GM12872 (cell line): Measurements from ENCODE around the gene OTUD7B.

ENCODE experiments used
- TF ChIP-seq, protein P1 (sequence below): IDR thresholded peaks from 3 replicates; pipeline ENCODE4 v1.5.1; 2011; ENCODE audit warnings: low read depth, mild to moderate bottlenecking, low read length, moderate library complexity; ENCODE audit not compliant: insufficient read depth

OTUD7B gene

DNA sequence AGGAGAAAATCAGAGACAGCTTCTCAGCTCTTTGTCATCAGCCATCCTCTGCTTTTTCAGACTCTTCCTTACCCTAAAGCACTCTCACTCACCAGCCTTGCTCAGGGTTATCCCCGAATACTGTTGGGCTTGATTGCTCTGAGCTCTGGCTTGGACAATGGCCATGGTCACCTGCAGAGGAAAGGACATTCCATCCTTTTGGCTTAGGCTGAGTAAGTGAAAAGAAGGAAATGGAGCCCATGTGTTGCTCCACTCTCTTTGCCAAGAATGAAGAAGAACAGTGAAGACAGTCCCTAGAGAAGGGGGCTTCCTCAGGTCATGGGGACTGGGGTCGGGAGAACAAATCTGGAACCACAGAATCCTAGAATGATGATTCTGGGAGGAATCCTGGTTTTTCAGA lies 76.2 kb downstream of the OTUD7B start:
- TF ChIP-seq, protein P1, sequence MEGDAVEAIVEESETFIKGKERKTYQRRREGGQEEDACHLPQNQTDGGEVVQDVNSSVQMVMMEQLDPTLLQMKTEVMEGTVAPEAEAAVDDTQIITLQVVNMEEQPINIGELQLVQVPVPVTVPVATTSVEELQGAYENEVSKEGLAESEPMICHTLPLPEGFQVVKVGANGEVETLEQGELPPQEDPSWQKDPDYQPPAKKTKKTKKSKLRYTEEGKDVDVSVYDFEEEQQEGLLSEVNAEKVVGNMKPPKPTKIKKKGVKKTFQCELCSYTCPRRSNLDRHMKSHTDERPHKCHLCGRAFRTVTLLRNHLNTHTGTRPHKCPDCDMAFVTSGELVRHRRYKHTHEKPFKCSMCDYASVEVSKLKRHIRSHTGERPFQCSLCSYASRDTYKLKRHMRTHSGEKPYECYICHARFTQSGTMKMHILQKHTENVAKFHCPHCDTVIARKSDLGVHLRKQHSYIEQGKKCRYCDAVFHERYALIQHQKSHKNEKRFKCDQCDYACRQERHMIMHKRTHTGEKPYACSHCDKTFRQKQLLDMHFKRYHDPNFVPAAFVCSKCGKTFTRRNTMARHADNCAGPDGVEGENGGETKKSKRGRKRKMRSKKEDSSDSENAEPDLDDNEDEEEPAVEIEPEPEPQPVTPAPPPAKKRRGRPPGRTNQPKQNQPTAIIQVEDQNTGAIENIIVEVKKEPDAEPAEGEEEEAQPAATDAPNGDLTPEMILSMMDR: no peak

DNA sequence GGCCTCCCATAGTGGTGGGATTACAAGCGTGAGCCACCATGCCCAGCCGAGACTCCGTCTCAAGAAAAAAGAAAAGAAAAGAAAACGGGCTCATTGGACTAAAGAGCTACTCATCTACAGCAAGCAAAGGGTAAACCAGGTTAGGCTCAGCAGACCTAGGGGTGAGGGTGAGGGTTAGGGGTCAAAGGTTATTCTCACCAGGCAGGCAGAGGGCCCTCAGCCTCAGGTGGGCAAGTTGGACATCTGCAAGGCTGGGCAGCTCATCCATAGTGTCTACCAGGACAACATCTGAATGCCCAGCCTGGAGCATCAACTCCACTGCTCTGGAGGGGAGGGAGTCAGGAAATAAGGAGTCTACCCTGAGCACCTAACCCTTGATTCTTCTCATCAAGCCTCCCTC lies 77.3 kb downstream of the OTUD7B start:
- TF ChIP-seq, protein P1: no peak

DNA sequence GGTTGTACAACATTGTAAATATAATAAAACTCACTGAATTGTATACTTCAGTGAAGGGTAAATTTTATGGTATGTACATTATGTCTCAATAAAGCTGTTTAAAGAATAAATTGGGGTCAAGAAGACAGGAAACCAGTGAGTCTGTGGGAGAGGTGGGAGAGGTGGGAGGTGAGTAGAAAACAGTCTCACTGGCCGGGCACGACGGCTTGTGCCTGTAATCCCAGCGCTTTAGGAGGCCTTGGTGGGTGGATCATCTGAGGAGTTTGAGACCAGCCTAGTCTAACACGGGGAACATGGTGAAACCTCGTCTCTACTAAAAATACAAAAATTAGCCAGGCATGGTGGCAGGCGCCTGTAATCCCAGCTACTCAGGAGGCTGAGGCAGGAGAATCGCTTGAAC lies 78.1 kb downstream of the OTUD7B start:
- TF ChIP-seq, protein P1: no peak

DNA sequence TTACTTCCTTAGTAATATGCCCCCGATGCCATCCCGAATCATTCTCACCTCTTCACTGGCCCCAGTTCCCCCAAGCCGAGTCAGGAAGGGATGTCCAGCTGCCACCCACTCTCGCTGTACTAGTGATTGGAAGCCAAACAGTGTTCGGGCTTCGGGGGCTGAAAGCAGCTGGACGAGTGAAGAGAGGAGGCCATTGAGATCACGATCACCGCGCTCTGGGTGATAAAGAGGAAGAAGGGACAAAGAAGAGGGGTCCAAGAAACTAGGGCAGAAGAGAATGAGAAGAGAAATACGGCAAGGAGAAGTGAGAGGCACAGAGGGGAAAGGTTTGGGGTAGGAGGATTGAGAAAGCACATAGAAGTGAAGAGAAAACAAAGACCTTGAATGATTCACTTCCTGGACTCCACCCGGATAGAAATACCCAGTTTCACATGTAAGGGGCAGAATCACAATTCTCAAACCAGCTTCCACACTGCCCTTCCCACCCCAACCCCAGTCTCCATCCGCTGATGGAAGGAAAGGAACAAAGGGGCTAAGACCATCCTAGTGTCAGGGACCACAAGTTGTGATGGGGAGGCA lies 79.2 kb downstream of the OTUD7B start:
- TF ChIP-seq, protein P1: no peak

DNA sequence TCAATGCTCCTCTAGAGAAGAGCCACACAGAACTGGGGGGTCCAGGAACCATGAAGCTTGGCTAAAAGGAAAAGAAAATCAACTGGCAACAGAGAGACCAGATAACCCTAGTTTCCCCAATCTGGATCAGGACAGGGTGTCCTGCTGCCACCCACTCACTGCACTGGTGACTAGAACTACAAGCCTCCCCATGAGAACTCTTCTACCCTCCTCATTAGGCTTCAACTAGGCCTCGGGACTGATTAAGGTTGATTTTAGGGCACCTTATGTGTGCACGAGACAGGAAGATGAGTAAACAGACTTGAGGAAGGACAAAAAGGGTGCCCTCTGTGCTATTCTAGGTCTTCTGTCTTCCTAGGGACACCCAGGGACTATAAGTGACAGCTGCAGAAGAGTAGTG lies 80.7 kb downstream of the OTUD7B start:
- TF ChIP-seq, protein P1: no peak

DNA sequence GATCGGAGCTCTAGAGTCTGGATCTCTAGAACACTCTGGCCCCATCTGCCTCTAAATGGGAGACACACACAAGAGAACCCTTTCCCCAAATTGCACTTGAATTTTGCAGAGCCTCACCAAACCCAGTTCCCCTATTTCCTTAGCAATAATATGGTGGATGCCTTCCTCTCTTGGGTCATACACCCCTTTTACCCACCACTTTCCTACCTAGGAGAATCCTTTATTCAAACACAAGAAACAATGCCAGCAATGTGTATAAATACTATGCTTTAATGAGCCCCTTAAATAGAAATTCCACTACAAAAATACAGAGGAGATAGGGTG lies 82.2 kb downstream of the OTUD7B start:
- TF ChIP-seq, protein P1: no peak

DNA sequence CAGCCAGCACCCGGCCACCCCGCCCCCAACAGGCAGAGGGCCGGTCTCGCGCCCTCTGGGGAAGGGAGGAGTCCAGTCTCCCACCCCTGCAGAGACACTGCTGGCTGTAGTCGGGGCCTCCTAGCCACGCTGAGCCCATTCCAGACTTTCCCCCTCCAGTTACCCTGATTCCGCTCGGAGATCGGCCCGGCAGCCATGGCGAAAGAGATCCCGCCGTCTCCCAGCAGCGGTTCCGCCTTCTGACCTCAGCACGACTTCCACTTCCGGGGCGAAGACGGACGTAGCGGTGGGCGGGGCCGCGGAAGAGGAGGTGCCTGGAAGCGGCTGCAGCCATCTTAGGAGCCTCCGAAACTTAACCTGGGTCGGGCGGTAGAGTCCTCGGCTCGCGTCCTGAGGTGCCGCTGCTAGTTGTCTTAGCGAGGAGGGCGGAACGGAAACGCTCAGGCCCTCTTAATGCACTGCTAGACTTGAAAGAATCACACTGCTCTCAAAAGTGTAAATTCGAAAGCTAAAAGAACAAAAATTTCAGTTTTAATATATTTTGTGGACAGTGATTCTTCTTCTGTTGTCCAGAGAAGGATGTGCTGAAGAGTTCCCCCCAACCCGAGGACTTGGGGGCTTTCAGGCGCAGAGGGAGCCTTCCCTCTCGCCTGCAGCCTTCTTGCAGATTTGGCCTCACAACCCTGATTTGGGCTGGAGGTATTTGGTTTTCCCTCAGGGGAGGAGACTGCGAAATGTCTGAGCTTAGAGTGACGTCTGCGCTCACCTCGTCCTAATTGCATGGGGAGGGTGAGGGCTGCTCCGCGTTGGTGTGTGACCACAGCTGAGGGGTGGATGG lies 82.7 kb downstream of the OTUD7B start, which contains the start of gene SF3B4:
TSS of gene SF3B4 (minus strand) at position 241 of the 838 bp plus-strand sequence. CDS start at position 197, 44 bp downstream.
- TF ChIP-seq, protein P1: no peak
